ENCODE measurements around the gene SMCP.

DNA sequence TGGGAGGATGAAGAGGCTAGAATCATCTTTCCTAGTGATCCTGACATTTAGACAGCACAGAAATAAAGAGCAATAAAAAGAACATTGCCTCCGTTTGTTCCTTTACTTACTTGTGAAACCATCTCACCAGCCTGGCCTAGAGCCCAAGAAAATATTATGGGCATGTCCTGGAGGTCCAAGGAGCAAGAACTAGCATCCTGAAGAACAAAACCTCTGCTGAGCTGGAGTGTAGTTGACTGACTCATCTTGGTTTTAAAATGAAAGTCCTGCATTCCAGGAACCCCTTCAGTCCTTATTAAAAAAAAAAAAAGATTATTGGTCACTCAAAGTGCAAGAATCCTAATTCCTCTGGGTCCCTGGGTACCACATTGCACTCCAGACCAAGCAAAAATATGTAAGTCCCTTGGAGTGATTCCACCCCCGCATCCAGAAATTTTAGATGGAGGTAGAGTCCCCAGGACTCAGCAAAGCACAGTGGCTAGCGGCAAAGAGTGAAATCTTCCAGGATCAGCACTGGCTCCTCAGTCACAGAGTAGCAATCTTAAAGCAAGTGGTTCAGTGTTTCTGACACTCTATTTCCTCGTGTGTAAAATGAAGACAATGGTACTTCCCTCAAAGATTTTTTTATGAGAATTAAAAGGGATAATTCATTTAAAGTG is 7.0 kb downstream of the SMCP start:
- TF ChIP-seq, protein P1, sequence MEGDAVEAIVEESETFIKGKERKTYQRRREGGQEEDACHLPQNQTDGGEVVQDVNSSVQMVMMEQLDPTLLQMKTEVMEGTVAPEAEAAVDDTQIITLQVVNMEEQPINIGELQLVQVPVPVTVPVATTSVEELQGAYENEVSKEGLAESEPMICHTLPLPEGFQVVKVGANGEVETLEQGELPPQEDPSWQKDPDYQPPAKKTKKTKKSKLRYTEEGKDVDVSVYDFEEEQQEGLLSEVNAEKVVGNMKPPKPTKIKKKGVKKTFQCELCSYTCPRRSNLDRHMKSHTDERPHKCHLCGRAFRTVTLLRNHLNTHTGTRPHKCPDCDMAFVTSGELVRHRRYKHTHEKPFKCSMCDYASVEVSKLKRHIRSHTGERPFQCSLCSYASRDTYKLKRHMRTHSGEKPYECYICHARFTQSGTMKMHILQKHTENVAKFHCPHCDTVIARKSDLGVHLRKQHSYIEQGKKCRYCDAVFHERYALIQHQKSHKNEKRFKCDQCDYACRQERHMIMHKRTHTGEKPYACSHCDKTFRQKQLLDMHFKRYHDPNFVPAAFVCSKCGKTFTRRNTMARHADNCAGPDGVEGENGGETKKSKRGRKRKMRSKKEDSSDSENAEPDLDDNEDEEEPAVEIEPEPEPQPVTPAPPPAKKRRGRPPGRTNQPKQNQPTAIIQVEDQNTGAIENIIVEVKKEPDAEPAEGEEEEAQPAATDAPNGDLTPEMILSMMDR (IDR thresholded peaks at IDR 0.05): no peak
- TF ChIP-seq RNF2 (IDR thresholded peaks at IDR 0.05; ENCODE audit: borderline replicate concordance, low read depth): no peak

Measured in A549 (cell line).